Measurements from ENCODE around the gene CYP4F11.

DNA sequence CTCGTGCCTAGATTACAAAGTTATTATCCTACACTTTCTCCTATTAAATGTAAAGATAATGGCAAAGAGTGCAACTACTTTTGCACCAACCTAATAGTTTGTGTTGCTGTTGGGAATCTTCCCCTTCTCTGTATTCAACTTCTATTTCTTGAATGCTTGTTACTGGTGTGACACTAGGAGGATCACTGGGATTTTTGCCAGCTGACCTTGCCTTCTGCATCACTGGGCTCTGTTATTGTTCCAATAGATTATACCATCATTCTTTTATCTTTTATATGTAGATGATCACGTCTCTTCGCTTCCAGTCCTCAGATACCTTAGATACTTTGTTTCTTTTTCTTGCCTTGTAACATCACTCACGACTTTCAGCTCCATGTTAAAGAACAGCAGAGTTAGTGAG is 11.0 kb upstream of the CYP4F11 start:
- TF ChIP-seq, protein P1, sequence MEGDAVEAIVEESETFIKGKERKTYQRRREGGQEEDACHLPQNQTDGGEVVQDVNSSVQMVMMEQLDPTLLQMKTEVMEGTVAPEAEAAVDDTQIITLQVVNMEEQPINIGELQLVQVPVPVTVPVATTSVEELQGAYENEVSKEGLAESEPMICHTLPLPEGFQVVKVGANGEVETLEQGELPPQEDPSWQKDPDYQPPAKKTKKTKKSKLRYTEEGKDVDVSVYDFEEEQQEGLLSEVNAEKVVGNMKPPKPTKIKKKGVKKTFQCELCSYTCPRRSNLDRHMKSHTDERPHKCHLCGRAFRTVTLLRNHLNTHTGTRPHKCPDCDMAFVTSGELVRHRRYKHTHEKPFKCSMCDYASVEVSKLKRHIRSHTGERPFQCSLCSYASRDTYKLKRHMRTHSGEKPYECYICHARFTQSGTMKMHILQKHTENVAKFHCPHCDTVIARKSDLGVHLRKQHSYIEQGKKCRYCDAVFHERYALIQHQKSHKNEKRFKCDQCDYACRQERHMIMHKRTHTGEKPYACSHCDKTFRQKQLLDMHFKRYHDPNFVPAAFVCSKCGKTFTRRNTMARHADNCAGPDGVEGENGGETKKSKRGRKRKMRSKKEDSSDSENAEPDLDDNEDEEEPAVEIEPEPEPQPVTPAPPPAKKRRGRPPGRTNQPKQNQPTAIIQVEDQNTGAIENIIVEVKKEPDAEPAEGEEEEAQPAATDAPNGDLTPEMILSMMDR (IDR thresholded peaks at IDR 0.05), result no peak
- no peak for TF ChIP-seq POLR2A (IDR thresholded peaks at IDR 0.05)
- TF ChIP-seq POLR2AphosphoS5 (IDR thresholded peaks at IDR 0.05), result no peak

Measured in upper lobe of left lung (tissue), 4 donors.